GM12801 (cell line): ENCODE results near the gene SMPD1.

Experiments used
- TF ChIP-seq, protein P1 (sequence below): IDR thresholded peaks from one replicate; pipeline ENCODE4 v1.5.1; 2011; ENCODE audit warnings: control low read depth; ENCODE audit not compliant: insufficient read length; ENCODE audit errors: extremely low read depth

The SMPD1 gene

DNA sequence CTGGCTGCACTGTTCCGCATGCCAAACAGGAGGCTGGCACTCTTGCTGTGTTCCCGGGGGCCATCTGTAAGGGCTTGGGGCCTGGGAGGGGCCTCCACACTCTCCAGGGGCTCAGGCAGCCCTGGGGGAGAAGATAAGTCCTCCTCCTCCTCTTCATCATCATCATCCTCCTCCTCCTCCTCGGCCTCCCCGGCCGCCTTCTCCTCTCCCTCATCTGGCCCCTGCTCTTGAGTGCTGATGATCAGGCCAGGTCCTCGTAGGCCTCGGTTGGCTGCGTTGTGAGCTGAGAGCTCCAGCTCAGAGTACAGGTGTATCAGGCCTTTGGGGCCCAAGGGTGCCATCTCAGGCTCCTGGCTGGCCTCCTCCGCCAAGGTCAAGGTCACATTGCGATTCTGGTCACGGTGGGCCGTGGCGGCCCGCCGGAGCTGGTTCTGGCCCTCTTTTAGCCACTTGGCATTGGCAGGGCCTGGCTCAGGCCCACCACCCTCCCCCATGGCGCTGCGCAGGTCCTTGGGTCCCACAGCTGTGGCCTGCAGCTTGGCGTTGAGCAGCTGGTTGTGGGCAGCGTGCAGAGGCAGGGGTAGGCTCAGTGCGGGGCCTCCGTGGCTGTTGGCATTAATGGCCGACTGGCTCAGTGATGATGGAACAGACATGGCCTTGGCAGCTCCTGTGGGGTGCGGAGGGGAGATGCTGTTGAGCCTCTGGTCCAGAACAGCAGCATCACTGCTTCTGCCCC is 20.6 kb downstream of the SMPD1 start:
- TF ChIP-seq, protein P1, sequence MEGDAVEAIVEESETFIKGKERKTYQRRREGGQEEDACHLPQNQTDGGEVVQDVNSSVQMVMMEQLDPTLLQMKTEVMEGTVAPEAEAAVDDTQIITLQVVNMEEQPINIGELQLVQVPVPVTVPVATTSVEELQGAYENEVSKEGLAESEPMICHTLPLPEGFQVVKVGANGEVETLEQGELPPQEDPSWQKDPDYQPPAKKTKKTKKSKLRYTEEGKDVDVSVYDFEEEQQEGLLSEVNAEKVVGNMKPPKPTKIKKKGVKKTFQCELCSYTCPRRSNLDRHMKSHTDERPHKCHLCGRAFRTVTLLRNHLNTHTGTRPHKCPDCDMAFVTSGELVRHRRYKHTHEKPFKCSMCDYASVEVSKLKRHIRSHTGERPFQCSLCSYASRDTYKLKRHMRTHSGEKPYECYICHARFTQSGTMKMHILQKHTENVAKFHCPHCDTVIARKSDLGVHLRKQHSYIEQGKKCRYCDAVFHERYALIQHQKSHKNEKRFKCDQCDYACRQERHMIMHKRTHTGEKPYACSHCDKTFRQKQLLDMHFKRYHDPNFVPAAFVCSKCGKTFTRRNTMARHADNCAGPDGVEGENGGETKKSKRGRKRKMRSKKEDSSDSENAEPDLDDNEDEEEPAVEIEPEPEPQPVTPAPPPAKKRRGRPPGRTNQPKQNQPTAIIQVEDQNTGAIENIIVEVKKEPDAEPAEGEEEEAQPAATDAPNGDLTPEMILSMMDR = no peak

DNA sequence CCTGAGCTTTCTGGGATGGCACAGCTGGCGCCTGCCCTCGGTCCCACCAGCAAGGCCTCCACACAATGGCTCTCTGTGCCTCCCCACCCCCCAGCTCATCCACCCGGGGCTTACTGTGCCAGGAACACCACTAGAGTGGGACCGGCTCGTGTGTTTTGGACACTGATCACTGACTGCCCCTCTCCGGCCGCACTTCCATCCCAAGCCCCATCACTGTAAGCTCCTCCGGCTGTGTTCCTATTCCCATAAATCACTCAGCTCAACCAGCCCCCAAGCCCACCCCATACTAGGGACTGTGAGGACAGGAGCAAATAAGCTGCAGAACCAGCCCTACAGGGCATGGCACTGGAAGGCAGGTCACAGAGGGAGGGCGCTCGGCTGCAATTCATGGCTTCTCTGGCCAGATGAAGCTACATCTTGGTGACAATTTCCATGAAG is 21.3 kb downstream of the SMPD1 start:
- TF ChIP-seq, protein P1 = no peak

DNA sequence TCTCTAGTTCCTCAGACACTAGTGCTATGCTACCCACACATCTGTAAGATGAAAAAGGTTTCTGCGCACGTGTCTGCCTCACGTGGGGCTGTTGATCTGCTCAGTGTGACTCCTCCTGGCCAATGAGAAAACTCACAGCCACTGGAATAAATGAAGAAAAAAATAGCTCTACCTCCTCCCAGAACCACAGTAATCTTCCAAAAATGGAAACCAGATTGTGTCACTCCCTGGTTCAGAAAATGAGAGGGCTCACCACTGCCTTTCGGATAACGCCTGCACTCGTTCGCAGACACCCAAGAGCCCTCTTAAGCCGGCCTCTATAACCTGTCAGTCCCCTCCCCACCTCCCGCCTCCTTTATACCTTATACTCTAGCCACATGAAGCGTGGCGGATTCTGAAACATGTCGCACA is 23.5 kb downstream of the SMPD1 start:
- TF ChIP-seq, protein P1 = no peak

DNA sequence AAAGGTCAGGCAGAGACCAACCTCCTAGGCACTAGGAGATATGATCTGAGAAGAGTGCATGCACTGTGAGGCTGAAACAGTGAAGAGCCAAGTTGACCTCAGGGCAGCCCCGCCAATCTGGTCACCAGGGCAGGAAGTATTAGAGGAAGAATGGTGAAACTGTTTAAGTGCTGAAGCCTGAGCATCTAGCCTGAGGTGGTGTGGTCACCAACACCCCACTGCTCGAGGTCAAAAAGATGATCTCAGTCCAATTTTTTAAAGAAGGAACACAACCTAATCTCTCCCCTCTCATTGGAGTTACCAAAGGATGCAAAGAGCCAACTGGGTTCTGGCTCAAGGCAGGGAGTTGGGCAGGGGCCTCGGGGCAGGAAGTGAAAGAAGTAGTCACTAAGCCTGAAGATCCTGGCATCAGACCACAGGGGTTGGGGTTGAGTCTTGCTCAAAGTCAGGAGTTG is 24.6 kb downstream of the SMPD1 start:
- TF ChIP-seq, protein P1 = no peak

DNA sequence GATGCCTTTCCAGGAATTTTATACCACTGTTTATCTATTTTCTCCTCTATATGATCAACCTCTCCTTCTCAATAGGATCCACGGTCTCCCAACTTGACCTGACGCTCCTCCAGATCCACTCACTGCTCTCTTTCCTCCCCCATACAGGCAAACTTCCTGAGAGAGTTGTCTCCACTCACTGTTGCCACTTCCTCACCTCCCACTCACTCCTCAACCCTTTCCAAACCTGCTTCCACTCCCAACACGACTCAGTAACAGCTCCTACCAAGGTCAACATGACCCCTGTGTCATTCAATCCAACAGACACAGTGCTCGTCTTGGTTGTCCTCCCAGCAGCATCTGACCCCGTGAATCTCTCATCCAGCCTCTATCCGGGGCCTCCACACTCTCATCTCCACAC is 25.5 kb downstream of the SMPD1 start:
- TF ChIP-seq, protein P1 = no peak

DNA sequence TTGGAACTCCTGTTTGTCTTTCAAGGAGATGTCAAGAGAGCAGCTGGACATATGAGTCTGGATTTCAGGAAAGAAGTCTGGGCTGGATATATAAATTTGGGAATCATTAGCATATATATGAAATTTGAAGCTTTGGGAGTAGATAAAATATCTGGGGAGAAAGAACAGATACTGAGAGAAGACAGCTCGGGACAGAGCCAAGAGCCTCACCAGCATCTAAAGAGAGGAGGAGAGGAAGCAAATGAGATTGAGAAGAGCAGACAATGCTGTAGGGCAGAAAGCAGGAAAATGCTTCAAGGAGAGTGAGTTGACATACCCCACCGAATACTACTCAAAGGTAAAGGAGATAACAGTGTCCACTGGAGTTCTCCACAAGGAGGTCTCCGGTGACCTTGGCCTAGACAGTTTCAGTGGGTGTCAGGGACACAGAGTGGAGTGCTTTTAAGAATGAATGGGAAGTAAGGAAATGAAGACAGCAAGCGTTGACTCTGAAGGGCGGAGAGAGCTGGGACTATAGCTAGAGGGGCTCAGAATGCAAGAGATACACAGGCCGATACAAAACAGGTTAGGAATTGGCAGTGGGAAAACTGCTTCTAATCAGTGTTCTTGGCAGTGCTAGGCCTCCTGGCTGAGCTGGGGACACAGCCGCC is 27.8 kb downstream of the SMPD1 start:
- TF ChIP-seq, protein P1 = no peak

DNA sequence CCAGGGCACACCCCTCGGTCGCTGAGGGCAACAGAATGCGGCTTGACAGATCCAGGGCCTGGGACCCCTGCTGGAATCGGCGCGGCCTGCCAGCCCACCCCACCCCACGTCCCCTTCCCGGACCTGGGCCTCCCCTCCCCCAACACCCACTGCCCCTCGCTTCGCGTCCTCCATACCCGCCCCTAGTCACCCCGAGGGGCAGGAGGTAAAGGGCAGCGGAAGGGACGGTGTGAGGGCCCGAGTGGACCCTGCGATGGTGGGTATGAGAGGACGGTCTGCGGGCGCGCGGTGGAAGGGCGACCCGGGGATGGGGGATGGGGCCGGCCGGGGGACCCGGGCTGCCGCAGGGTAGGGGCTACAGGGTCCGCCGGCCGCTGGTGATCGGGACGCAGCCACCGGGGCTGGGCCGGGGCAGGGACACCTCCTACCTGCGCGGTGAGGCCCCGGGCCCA is 28.3 kb downstream of the SMPD1 start:
- TF ChIP-seq, protein P1 = no peak
